NCI-H526 (cell line): ENCODE results near the gene TPI1.
"Not testable (repeated sequence)": the region's sequence is repeated elsewhere in the genome, so short reads cannot be mapped to it uniquely, and the experiment has no call there.

Experiments used
- DNase-seq, 2 experiments: peaks; one replicate each; lab custom pipeline; 2025; lab: John Stamatoyannopoulos, UW

TPI1 gene

DNA sequence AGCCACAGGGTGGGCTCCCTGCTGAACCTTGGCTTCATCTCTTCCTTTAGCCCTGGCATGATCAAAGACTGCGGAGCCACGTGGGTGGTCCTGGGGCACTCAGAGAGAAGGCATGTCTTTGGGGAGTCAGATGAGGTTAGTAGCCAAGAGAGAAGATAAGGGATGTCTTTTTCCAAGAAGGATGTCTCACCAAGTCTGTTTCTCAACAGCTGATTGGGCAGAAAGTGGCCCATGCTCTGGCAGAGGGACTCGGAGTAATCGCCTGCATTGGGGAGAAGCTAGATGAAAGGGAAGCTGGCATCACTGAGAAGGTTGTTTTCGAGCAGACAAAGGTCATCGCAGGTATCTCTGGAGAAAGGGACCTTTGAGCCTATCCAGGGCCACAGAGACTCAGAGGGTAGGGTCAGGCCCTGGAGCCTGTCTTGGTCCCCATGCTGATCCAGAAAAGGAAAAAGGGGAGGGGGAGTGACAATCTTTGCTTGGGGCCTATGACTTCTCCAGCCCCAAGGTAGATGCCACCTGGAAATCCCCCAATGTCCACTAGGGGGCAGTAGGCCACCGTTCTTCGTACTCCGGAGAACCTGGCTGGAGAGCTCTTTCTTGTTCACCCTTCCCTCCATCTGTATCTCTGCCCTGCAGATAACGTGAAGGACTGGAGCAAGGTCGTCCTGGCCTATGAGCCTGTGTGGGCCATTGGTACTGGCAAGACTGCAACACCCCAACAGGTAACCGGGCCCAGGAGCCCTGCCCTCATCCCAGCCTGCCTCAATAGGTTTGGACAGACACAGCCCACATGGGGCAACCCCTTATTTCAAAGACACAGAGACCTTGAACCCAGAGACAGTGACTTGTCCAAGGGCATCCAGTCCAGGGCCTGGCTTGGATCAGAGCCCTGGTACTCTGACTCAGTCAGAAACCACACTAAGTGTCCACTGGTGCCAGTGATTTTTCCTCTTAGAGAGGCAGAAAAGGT lies 2.0 kb downstream of the TPI1 start:
- peak; percentile 80 to 90 for DNase-seq

DNA sequence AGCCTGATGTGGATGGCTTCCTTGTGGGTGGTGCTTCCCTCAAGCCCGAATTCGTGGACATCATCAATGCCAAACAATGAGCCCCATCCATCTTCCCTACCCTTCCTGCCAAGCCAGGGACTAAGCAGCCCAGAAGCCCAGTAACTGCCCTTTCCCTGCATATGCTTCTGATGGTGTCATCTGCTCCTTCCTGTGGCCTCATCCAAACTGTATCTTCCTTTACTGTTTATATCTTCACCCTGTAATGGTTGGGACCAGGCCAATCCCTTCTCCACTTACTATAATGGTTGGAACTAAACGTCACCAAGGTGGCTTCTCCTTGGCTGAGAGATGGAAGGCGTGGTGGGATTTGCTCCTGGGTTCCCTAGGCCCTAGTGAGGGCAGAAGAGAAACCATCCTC lies 3.0 kb downstream of the TPI1 start:
- not testable (repeated sequence) for DNase-seq

DNA sequence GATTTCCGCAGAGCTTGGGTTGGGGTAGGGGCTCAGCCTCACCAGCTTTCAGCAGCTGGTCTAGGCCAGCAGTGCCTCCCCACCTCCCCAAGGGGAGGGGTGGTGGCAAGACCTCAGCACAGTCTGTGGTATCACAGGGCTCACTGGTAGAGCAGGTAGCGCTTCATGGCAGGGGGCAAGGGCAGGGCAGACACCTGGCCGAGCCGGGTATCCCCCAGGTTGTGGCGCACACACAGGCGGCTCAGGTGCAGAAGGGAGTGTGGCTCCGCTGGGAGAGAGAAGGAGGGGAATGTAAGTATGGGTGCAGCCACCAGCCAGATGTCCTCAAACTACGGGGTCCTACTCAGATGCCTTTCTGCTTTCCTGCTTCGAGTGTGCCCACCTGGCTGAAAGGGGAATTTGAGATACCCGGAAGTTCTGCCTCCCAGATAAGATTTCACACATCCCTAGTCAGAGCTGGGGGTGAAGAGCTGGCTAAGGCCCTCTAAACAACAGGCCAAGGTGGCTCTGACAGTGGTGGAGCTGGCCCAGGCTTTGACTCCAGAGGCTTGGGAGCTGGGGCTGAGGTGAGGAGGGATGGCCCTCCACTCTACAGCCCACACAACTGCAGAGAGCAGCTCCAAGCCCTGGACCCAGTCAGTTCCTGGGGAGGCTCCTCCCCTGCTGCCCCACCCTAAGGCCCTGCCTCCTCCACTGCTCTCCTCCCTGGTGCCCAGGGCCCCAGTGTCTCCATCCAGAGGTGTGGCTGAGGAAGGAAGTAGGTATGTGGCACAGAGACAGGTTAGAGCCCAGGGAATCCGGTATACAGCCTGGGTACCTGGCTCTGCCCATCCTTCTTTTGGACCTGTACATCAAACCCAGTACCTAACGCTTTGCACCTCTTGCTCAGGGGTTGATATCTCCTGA lies 4.0 kb downstream of the TPI1 start:
- peak in 1 of 2 experiments; percentile 24 for DNase-seq

DNA sequence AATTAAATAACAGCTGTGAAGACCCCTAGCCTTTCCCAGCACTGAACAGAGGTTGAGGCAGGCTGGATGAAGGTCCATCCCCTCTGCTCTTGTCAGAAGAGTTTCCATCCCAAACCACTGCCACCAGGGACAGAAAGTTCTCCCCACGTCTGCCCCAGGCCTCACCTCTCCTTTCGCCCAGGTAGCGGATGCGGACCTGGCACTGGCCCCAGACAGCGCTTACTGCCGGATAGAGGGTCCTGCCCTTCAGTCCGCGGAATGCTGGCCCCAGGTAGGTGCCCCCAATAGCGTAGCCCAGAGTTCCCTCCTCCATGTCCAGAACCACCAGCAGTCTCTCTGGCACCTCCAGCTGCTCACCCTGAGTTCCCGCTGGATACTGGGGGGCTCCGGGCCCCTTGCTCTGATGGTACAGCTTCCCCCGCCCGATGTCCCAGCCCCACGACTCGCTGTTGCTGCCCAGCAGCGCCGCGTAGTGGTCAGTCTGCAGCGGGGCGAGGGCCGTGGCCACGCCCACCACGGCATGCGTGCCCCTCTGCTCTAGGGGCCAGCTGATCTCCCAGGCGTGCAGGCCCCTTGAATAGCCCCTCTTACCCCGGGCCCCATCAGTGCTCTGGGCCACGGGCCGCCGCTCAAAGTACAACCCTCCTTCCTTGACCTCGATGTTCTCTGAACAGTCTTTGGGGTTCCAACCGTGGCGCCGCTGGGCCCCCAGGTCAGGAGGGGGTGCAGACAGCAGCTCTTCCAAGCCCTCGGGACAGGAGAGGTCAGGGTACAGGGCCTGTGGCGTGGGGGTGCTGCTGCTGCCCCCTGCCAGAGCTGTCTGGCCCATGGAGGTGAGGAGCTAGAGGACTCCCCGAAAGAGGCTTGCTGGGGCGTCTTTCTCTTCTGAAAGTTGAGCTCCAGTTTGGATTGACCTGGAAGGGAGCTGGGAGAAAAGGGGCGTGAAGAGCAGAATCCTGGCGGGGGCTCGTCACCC lies 5.0 kb downstream of the TPI1 start:
- peak; percentile 43 to 82 for DNase-seq

DNA sequence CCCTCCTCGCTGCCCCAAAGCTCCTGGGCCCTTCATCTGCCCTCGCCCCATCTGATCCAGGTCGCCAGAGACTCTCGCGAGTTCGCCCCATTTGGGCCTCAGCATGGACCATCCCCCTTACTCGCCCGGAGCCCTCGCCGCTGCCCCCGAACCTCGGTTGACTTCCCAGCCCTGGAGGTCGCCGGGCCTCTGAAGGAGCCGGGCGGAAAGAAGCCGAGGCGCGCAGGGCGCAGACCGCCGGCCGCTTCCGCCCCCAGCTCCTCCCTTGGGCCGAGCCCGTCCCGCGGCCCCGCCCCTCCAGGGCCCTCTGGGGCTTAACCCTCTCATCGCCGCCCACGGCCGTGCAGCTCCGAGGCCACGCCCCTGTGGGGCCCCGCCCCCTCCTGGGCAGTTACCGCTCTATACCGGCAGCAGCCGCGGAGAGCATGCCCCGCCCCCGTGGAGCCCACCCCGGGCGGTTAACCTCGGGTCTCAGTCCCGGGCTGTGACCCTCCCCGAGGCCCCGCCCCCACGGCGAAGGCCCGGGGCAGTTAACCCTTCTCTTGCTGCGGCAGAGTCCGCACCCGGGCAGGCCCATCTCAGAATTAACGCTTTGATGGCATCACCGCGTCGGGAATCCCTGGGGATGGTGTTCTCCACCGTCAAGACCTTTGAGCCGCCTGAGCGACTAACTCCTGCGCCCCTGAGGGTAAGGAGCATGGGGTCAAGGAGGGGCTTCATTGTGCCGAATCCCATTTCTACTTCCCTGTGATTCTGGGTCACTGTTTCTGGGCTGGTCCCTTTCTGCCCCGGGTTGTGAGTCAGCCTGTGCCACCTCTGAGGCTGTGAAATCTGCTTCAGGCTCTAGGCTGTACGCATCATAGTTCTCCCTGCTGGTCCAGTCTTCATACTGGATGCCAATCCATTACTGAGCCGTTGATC lies 6.0 kb downstream of the TPI1 start, which contains the start of gene SPSB2:
SPSB2 (minus strand) TSS at position 210 of the 921 bp plus-strand sequence. CDS start 402 bp downstream, outside the sequence.
- DNase-seq, result peak; percentile 90 to 99

DNA sequence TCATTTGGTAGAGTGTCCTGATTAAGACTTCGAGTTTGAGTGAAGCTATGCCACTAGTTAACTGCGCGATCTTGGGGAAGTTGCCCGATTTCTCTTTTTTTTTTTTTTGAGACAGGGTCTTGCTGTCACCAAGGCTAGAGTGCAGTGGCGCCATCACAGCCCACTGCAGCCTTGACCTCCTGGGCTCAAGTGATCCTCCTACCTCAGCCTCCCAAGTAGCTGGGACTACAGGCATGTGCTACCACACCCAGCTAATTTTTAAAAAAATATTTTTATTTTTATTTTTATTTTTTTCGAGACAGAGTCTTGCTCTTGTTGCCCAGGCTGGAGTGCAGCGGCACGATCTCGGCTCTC lies 6.7 kb downstream of the TPI1 start:
- DNase-seq, result not testable (repeated sequence)

DNA sequence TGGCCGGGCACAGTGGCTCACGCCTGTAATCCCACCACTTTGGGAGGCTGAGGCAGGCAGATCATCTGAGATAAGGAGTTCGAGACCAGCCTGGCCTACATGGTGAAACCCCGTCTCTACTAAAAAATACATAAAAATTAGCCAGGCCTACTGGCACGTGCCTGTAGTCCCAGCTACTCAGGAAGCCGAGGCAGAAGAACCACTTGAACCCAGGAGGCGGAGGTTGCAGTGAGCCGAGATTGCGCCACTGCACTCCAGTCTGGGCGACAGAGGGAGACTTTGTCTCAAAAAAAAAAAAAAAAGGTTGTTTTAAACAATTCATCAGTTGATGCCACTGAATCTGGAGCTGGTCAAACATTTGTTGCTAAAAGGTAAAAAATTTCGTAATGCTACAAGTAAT lies 12.5 kb downstream of the TPI1 start:
- DNase-seq, result not testable (repeated sequence)

DNA sequence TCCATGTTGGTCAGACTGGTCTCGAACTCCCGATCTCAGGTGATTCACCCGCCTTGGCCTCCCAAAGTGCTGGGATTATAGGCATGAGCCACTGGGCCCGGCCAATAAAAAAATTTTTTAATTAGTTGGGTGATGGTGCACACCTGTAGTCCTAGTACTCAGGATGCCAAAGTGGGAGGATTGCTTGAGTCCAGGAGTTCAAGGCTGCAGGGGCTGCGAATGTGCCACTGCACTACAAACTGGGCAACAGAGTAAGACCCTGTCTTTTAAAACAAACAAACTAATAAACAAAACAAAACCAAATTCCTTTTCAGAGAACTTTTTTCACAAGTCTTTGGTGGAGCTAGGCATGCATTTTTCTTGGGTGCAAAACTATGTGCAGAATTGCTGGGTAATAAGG lies 15.9 kb downstream of the TPI1 start:
- DNase-seq, result no peak

DNA sequence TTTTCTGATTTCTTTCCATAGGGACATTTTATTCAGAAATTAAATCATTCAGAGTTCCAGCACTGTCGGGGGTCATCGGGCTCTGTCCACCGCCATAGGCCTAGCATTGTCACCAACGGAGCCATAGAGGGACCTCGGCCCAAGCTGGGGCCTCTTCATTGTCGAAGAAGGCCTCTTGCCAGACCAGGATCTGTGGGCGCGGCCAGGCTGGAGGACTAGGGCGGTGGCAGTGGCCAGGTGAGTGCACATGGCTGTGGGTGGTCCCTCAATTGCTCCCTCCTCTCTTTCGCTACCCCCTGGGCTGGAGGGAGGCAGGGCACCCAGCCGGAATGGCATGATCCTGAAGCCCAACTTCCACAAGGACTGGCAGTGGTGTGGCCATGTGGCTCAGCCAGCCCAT lies 16.4 kb downstream of the TPI1 start:
- DNase-seq, result no peak

DNA sequence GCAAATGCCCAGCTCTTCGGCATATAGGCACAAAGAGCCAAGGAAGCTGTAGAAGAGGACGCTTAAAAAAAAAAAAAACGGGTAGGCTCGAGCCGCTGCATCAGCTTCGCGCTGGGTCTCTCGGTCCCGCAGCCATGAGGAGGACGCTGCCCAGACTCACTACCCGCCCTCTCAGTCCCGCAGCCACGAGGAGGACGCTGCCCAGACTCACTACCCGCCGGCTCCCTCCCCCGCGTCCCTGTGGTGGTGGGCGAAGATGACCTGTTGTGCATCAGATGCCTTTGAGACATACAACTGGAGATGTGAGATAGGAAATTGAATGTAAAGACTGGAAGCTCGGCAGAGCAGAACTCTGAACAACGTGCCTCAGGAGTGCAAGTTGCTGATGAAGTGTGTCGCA lies 17.2 kb downstream of the TPI1 start:
- no peak for DNase-seq

DNA sequence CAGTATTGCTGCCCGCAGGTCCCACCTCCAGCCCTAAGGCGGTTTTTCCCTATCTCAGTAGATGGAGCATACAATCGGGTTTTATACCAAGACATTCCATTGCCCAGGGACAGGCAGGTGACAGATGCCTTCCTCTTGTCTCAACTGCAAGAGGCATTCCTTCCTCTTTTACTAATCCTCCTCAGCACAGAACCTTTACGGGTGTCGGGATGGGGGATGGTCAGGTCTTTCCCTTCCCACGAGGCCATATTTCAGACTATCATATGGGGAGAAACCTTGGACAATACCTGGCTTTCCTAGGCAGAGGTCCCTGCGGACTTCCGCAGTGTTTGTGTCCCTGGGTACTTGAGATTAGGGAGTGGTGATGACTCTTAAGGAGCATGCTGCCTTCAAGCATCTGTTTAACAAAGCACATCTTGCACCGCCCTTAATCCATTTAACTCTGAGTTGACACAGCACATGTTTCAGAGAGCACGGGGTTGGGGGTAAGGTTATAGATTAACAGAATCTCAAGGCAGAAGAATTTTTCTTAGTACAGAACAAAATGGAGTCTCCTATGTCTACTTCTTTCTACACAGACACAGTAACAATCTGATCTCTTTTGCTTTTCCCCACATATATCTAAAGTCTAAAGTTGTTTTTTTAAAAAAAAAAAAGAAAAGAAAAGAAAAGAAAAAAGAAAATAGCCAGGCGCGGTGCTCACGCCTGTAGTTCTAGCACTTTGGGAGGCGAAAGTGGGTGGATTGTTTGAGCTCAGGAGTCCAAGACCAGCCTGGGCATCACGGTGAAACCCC lies 19.1 kb downstream of the TPI1 start:
- DNase-seq, result not testable (repeated sequence)

DNA sequence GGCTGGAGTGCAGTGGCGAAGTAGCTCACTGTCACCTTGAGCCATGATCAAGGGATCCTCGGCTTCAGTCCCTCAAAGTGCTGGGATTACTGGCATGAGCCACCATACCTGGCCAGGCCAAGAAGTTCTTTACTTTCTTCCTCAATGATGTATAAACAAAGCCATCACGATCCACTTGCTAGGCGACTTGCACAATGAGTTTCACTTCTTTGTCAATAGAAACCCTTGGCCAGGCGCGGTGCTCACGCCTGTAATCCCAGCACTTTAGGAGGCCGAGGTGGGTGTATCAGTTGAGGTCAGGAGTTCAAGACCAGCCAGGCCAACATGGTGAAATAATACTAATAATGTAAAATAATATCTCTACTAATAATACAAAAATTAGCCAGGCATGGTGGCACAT lies 20.1 kb downstream of the TPI1 start:
- DNase-seq, result no peak

DNA sequence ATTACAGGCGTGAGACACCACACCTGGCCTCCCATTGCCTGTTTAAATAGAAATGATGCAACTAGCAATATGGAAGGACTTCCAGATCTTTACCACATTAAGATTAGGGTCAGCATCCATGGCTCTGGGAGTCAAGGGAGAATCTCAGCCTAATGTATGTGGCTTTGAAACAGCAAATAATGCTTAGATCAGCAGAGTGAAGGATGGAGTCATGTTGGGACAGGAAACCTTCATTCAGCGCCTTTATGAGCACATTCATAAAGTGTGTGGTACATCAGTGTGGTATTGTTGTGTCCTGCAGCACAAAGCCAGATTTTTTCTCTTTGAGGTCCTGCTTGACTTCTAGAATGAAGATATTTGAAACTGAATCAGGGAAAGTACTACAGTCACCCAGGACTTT lies 21.0 kb downstream of the TPI1 start:
- DNase-seq, result no peak

DNA sequence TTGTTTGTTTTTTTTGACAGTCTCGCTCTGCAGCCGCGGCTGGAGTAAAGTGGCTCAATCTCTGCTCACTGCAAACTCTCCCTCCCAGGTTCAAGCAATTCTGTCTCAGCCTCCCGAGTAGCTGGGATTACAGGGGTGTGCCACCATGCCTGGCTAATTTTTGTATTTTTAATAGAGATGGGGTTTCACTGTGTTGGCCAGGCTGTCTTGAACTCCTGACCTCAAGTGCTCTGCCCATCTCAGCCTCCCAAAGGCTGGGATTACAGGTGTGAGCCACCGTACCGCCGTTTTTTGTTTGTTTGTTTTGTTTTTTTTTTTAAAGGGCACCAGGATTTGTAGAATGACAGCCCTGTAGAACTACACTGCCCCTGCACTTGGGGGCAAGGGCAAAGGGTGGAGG lies 21.5 kb downstream of the TPI1 start:
- DNase-seq, result not testable (repeated sequence)

DNA sequence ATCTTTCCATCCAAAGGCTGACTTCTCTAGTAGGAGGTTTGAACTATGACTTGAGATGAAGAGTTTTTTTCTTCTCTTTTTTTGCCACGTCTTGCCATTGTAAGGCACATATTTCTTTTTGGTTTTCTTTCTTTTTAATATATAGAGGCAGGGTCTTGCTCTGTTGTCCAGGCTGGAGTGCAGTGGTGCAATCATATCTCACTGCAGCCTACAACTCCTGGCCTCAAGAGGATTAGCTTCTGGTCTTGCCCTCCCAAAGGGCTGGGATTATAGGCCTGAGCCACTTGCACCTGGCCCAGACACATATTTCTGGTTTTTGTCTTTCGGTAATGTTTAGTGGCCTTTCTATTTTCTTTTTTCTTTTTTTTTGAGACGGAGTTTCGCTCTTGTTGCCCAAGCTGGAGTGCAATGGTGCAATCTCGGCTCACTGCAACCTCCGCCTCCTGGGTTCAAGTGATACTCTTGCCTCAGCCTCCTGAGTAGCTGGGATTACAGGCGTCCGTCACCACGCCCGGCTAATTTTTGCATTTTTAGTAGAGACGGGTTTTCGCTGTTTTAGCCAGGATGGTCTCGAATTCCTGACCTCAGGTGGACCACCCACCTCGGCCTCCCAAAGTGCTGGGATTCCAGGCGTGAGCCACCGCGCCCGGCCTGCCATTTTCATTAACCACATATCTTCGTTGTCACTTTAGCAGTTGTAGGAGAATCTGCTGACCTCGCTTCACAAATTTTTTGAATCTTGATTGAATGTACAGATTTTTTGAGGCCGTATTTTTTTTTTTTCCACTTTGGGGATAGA lies 22.6 kb downstream of the TPI1 start:
- not testable (repeated sequence) for DNase-seq

DNA sequence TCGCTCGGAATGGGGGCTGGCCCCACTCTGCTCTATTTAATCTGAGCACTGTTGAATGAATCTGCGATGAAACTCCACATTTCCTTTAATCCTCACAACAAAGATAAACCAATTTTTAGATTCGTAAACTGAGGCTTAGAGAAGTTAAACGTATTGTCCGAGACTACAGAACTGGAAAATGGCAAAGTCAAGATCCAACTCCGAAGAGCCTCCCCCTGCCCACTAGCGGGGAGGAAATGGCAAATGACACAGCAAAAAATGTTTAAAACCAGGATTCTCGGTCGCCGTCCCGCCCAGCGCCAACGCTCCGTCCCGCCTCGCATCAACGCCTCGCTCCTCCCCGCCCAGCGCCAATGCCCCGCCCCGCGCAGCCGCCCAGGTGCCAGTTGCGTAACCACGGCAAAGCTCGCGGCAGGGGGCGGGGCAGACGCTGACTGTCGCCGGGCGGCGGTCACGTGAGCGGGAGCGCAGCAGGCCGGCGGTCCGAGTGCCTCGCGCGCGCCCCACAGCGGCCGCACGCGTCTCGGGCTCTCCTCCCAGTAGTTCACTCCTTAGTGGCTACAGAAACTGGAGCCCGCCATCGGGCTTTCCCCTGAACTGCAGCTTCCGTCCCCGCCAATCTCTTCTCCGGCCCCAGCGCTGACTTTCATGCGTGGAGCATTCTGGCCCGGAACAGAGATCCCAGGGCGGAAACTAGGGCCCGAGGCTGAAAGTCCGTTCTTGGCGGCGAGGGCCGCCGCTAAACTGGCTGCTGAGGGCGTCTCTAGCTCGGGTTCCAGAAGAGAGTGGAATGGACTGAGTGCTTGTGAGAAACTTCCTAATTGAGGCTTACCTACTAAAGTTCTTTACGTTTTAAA lies 23.7 kb downstream of the TPI1 start:
- DNase-seq, result peak; percentile 83 to 98

DNA sequence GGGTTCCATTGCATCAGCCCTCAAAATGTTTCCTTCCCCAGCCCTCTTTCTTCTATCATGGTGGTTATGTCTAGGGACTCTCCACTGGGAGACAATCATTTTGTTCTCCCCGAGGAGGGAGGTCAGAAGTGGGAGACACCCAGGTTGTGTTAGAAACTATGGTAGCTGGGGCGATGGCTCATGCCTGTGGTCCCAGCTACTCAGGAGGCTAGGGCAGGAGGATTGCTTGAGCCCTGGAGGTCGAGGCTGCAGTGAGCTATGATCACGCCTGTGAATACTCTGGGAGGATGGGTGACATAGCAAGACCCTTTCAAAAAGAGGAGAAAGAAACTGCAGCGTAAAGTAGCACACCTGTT lies 24.3 kb downstream of the TPI1 start:
- DNase-seq, result no peak

DNA sequence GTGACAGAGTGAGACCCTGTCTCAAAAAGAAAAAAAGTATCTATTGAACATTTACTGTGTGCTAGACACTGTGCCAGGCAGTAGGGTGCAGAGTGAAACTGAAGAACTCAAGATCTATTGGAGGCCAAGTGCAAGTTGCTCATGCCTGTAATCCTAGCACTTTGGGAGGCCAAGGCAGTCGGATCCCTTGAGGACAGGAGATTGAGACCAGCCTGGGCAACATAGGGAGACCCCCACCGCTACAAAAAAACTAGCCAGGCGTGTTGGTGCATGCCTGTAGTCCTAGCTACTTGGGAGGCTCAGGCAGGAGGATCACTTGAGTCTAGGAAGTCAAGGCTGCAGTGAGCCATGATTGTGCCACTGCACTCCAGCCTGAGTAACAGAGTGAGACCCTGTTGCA lies 25.4 kb downstream of the TPI1 start:
- not testable (repeated sequence) for DNase-seq
